H9 (cell line): ENCODE results near the gene KCTD1. TPM values are rescaled to one million over a fixed set of nuclear protein-coding genes. Genes with fewer than 3 reads are reported as not detected.

Source experiments
- DNase-seq: peaks from one replicate; pipeline ENCODE4 v3.0.0-alpha.2; 2017
- H2AFZ ChIP-seq: one replicate; pipeline ENCODE4 v1.6.1; 2013; ENCODE audit warnings: mild to moderate bottlenecking, low read length, control low read depth, moderate library complexity
- H2AK5ac ChIP-seq: 2 replicates; pipeline ENCODE4 v1.6.1; 2013; ENCODE audit warnings: low read length, control low read depth, mixed read lengths; ENCODE audit not compliant: insufficient read length
- H2BK120ac ChIP-seq: one replicate; pipeline ENCODE4 v1.6.1; 2013; ENCODE audit warnings: low read depth, mild to moderate bottlenecking, low read length, control low read depth, inconsistent platforms; ENCODE audit not compliant: poor library complexity, severe bottlenecking
- H2BK12ac ChIP-seq: 2 replicates; pipeline ENCODE4 v1.6.1; 2013; ENCODE audit warnings: low read length, control low read depth, mixed read lengths, low read depth; ENCODE audit not compliant: insufficient read length
- H2BK15ac ChIP-seq: 2 replicates; pipeline ENCODE4 v1.6.1; 2013; ENCODE audit warnings: low read depth, low read length, control low read depth
- H2BK20ac ChIP-seq: one replicate; pipeline ENCODE4 v1.6.1; 2013; ENCODE audit warnings: low read depth, mild to moderate bottlenecking, low read length, control low read depth, inconsistent platforms; ENCODE audit not compliant: poor library complexity, severe bottlenecking
- H2BK5ac ChIP-seq: 2 replicates; pipeline ENCODE4 v1.6.1; 2013; ENCODE audit warnings: low read length, control low read depth, mixed read lengths; ENCODE audit not compliant: insufficient read length
- H3K14ac ChIP-seq: 2 replicates; pipeline ENCODE4 v1.6.1; 2013; ENCODE audit warnings: low read length, control low read depth; ENCODE audit not compliant: insufficient read depth
- H3K18ac ChIP-seq: 2 replicates; pipeline ENCODE4 v1.6.1; 2013; ENCODE audit warnings: low read depth, mild to moderate bottlenecking, mixed read lengths, low read length, control low read depth; ENCODE audit not compliant: insufficient read length
- H3K23ac ChIP-seq: 2 replicates; pipeline ENCODE4 v1.6.1; 2013; ENCODE audit warnings: low read length, control low read depth, mixed read lengths, low read depth; ENCODE audit not compliant: insufficient read length
- H3K23me2 ChIP-seq: 2 replicates; pipeline ENCODE4 v1.6.1; 2013; ENCODE audit warnings: low read depth, mild to moderate bottlenecking, mixed read lengths, low read length, control low read depth; ENCODE audit not compliant: insufficient read length, poor library complexity, severe bottlenecking
- H3K27ac ChIP-seq: 2 replicates; pipeline ENCODE4 v1.5.1; 2013; ENCODE audit warnings: low read length, control low read depth, mixed read lengths, low read depth; ENCODE audit not compliant: insufficient read length
- H3K27me3 ChIP-seq: 2 replicates; pipeline ENCODE4 v1.6.1; 2013; ENCODE audit warnings: low read length, control low read depth, inconsistent platforms; ENCODE audit not compliant: insufficient read depth
- H3K4ac ChIP-seq: 2 replicates; pipeline ENCODE4 v1.6.1; 2013; ENCODE audit warnings: low read depth, mild to moderate bottlenecking, control low read depth, inconsistent platforms, low read length, moderate library complexity
- H3K4me1 ChIP-seq: 2 replicates; pipeline ENCODE4 v1.6.1; 2013; ENCODE audit warnings: low read length, control low read depth, inconsistent platforms; ENCODE audit not compliant: insufficient read depth
- H3K4me2 ChIP-seq: 2 replicates; pipeline ENCODE4 v1.6.1; 2013; ENCODE audit warnings: low read length, control low read depth, mixed read lengths; ENCODE audit not compliant: insufficient read length, insufficient read depth
- H3K56ac ChIP-seq: 2 replicates; pipeline ENCODE4 v1.6.1; 2013; ENCODE audit warnings: low read depth, mild to moderate bottlenecking, mixed read lengths, low read length, control low read depth; ENCODE audit not compliant: insufficient read length
- H3K79me1 ChIP-seq: 2 replicates; pipeline ENCODE4 v1.6.1; 2013; ENCODE audit warnings: low read depth, mild to moderate bottlenecking, moderate library complexity, low read length, control low read depth, inconsistent platforms; ENCODE audit not compliant: insufficient read depth, poor library complexity, severe bottlenecking
- H3K79me2 ChIP-seq: 2 replicates; pipeline ENCODE4 v1.6.1; 2013; ENCODE audit warnings: low read length, control low read depth, inconsistent platforms; ENCODE audit not compliant: insufficient read depth
- H3K9ac ChIP-seq: 2 replicates; pipeline ENCODE4 v1.6.1; 2013; ENCODE audit warnings: low read length, control low read depth, mixed read lengths; ENCODE audit not compliant: insufficient read length; ENCODE audit errors: extremely low read depth
- H3K9me3 ChIP-seq: one replicate; pipeline ENCODE4 v1.6.1; 2013; ENCODE audit warnings: low read depth, low read length, inconsistent platforms; ENCODE audit not compliant: control insufficient read depth
- H3T11ph ChIP-seq: one replicate; pipeline ENCODE4 v1.6.1; 2013; ENCODE audit warnings: mild to moderate bottlenecking, low read length, control low read depth, inconsistent platforms
- H4K20me1 ChIP-seq: one replicate; pipeline ENCODE4 v1.6.1; 2013; ENCODE audit not compliant: control insufficient read depth, insufficient read length, insufficient read depth
- H4K5ac ChIP-seq: 2 replicates; pipeline ENCODE4 v1.6.1; 2013; ENCODE audit warnings: low read depth, mild to moderate bottlenecking, mixed read lengths, low read length, control low read depth; ENCODE audit not compliant: insufficient read length
- H4K8ac ChIP-seq: replicated peaks from 2 replicates; pipeline ENCODE4 v1.6.1; 2013; ENCODE audit warnings: low read length, control low read depth, mixed read lengths, low read depth; ENCODE audit not compliant: insufficient read length
- H4K91ac ChIP-seq: 2 replicates; pipeline ENCODE4 v1.6.1; 2013; ENCODE audit warnings: low read depth, mild to moderate bottlenecking, moderate library complexity, mixed read lengths, low read length, control low read depth; ENCODE audit not compliant: insufficient read length
- H3K27ac Mint-ChIP-seq, 3 experiments: 2 replicates in 2 of 3; 3 replicates in 1 of 3; pipeline ENCODE4 v1.8.0; 2020 to 2021; ENCODE audit warnings: mixed read lengths in 3 of 3, mild to moderate bottlenecking in 1 of 3, moderate library complexity in 1 of 3
- H3K27me3 Mint-ChIP-seq: 2 replicates; pipeline ENCODE4 v1.8.0; 2021; ENCODE audit warnings: low read depth, mild to moderate bottlenecking, moderate library complexity, mixed read lengths
- H3K36me3 Mint-ChIP-seq, 3 experiments: 2 replicates in 2 of 3; 3 replicates in 1 of 3; pipeline ENCODE4 v1.8.0; 2020 to 2021; ENCODE audit warnings: low read depth in 3 of 3, mixed read lengths in 3 of 3; ENCODE audit not compliant: insufficient read depth in 1 of 3
- H3K4me1 Mint-ChIP-seq, 2 experiments: 2 replicates each; pipeline ENCODE4 v1.8.0; 2020; ENCODE audit warnings: mixed read lengths in 2 of 2
- H3K4me3 Mint-ChIP-seq, 2 experiments: 2 replicates in 1 of 2; 3 replicates in 1 of 2; pipeline ENCODE4 v1.8.0; 2020 to 2021; ENCODE audit warnings: mild to moderate bottlenecking in 2 of 2, mixed read lengths in 2 of 2, moderate library complexity in 1 of 2
- H3K9me3 Mint-ChIP-seq, 2 experiments: 2 replicates in 1 of 2; 3 replicates in 1 of 2; pipeline ENCODE4 v1.8.0; 2020; ENCODE audit warnings: mild to moderate bottlenecking in 2 of 2, mixed read lengths in 2 of 2, moderate library complexity in 1 of 2
- WGBS: extraction: QIAGEN DNeasy Blood & Tissue Kit; methylation state at CpG from one replicate; pipeline ENCODE4 v1.1.7; 2013; ENCODE audit warnings: missing lambda C conversion rate, low lambda C conversion rate, mixed read lengths; ENCODE audit not compliant: insufficient read length; ENCODE audit errors: extremely low coverage; 5-methylcytosine and 5-hydroxymethylcytosine counted together
- total RNA-seq: library from RNA; stranded (reverse); gene quantifications from 2 replicates; pipeline ENCODE4 v1.2.1, GENCODE V29; 2021
- TF ChIP-seq, protein P1 (sequence below): fragments of 200-600 bp; sonication (generic); conservative IDR thresholded peaks from 3 replicates; pipeline ENCODE4 v1.8.0; 2021; ENCODE audit warnings: antibody characterized with exemption, mild to moderate bottlenecking

Gene KCTD1
- total RNA-seq, 1 experiment from 2014 or later, result 10.8 TPM

DNA sequence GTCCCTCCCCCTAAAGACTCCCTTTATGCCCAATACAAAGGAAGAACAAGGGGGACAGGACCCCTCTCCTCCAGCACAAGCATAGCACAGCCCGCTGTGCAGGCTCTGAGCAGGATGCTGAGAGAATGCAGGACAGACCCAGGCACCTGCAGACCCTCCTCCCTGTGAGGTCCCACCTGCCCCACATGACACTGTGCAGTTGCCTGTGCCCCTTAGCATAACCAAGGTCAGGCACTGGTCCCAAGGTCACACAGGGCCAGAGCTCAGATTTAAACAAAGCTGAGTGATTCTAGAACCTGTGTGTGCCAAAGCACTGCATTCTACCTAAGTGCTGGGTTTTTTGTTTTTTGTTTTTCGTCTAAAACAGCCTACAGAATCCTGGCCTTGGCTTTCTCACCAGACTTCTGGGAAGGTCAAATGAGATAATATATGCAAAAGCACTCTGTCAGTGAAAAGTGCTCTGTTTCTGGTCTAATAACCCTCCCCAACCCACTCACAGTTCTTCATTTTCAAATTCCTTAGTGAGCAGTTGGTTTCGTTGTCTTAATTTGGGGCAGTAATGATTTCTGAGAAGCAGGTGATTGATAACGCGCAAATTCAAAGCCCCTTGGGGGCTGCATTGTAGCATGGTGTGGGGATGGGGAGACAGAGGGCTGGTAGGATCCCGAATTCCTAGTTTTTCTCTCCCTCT is 125.7 kb downstream of the KCTD1 start:
- no peak for DNase-seq
- no CpG with 5 or more reads among the region's 6 CpGs for WGBS
- H2BK12ac ChIP-seq, result no peak overlapping the region
- no peak overlapping the region for H2AFZ ChIP-seq
- H3K79me1 ChIP-seq, result no peaks in the 10 kb centered on the region
- no peaks in the 10 kb centered on the region for H3K79me2 ChIP-seq
- H2BK15ac ChIP-seq, result no peak overlapping the region
- H4K91ac ChIP-seq, result no peak overlapping the region
- H2BK5ac ChIP-seq, result no peak overlapping the region
- Mint-ChIP-seq H3K4me3 (no peak overlapping the region), H3K27me3 (no peaks in the 10 kb centered on the region), H3K36me3 (no peaks in the 10 kb centered on the region; a peak in 1 of 7 replicates), H3K27ac (no peak overlapping the region; a peak in 1 of 7 replicates), H3K4me1 (no peaks in the 10 kb centered on the region), H3K9me3 (no peaks in the 10 kb centered on the region)
- H3K18ac ChIP-seq, result no peak overlapping the region
- H3K27ac ChIP-seq, result no peak overlapping the region
- H3K4me2 ChIP-seq, result no peak overlapping the region
- no peak overlapping the region for H4K8ac ChIP-seq
- TF ChIP-seq, protein P1, sequence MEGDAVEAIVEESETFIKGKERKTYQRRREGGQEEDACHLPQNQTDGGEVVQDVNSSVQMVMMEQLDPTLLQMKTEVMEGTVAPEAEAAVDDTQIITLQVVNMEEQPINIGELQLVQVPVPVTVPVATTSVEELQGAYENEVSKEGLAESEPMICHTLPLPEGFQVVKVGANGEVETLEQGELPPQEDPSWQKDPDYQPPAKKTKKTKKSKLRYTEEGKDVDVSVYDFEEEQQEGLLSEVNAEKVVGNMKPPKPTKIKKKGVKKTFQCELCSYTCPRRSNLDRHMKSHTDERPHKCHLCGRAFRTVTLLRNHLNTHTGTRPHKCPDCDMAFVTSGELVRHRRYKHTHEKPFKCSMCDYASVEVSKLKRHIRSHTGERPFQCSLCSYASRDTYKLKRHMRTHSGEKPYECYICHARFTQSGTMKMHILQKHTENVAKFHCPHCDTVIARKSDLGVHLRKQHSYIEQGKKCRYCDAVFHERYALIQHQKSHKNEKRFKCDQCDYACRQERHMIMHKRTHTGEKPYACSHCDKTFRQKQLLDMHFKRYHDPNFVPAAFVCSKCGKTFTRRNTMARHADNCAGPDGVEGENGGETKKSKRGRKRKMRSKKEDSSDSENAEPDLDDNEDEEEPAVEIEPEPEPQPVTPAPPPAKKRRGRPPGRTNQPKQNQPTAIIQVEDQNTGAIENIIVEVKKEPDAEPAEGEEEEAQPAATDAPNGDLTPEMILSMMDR, result no peak
- H2BK20ac ChIP-seq, result no peak overlapping the region
- peaks cover 4% of the 10 kb centered on the region; the same call in 1 of the 2 replicates for H3K4me1 ChIP-seq
- H3T11ph ChIP-seq, result no peak overlapping the region
- no peaks in the 10 kb centered on the region for H4K20me1 ChIP-seq
- no peak overlapping the region for H4K5ac ChIP-seq
- H2AK5ac ChIP-seq, result no peak overlapping the region
- no peaks in the 10 kb centered on the region for H3K23me2 ChIP-seq
- H3K14ac ChIP-seq, result no peak overlapping the region
- no peak overlapping the region for H3K56ac ChIP-seq
- H3K9me3 ChIP-seq, result no peaks in the 10 kb centered on the region
- no peak overlapping the region for H3K4ac ChIP-seq
- H3K27me3 ChIP-seq, result no peaks in the 10 kb centered on the region
- no peak overlapping the region for H3K9ac ChIP-seq
- H3K23ac ChIP-seq, result no peak overlapping the region
- no peak overlapping the region for H2BK120ac ChIP-seq
